Measurements from ENCODE around the gene MAPRE2. TPM values are rescaled to one million over a fixed set of nuclear protein-coding genes. Genes with fewer than 3 reads are reported as not detected.
"Not testable (repeated sequence)": the region's sequence is repeated elsewhere in the genome, so short reads cannot be mapped to it uniquely, and the experiment has no call there.

The MAPRE2 gene
- total RNA-seq, 1 experiment from 2014 or later: 12.0 TPM

GRCh38 chr18:35141567-35142274 is 100.5 kb downstream of the MAPRE2 start:
- no peak for DNase-seq (ENCODE audit: extremely low read depth, low read depth)

GRCh38 chr18:35142275-35142615 is 101.0 kb downstream of the MAPRE2 start:
- no peak for DNase-seq (ENCODE audit: extremely low read depth, low read depth)

- DNase-seq (ENCODE audit: extremely low read depth, low read depth): peak; percentile 32
Measured at GRCh38 chr18:35143622-35144596, 102.7 kb downstream of the MAPRE2 start.

GRCh38 chr18:35144698-35145097 is 103.5 kb downstream of the MAPRE2 start:
- DNase-seq (ENCODE audit: extremely low read depth, low read depth): no peak

- DNase-seq (ENCODE audit: extremely low read depth, low read depth): not testable (repeated sequence)
Measured at GRCh38 chr18:35150195-35150594, 109.0 kb downstream of the MAPRE2 start.

- DNase-seq (ENCODE audit: extremely low read depth, low read depth): no peak
Measured at GRCh38 chr18:35153609-35154272, 112.5 kb downstream of the MAPRE2 start.

GRCh38 chr18:35155398-35156117 is 114.3 kb downstream of the MAPRE2 start:
- no peak for DNase-seq (ENCODE audit: extremely low read depth, low read depth)

- no peak for DNase-seq (ENCODE audit: extremely low read depth, low read depth)
Measured at GRCh38 chr18:35157181-35157580, 116.0 kb downstream of the MAPRE2 start.

- DNase-seq (ENCODE audit: extremely low read depth, low read depth): no peak
Measured at GRCh38 chr18:35158728-35159450, 117.7 kb downstream of the MAPRE2 start.

- no peak for DNase-seq (ENCODE audit: extremely low read depth, low read depth)
Measured at GRCh38 chr18:35159782-35160181, 118.6 kb downstream of the MAPRE2 start.

GRCh38 chr18:35161485-35161884 is 120.3 kb downstream of the MAPRE2 start:
- no peak for DNase-seq (ENCODE audit: extremely low read depth, low read depth)

GRCh38 chr18:35161934-35162333 is 120.7 kb downstream of the MAPRE2 start:
- no peak for DNase-seq (ENCODE audit: extremely low read depth, low read depth)

GRCh38 chr18:35163014-35163539 is 121.9 kb downstream of the MAPRE2 start:
- no peak for DNase-seq (ENCODE audit: extremely low read depth, low read depth)

- DNase-seq (ENCODE audit: extremely low read depth, low read depth): no peak
Measured at GRCh38 chr18:35163721-35164120, 122.5 kb downstream of the MAPRE2 start.

GRCh38 chr18:35164133-35164532 is 122.9 kb downstream of the MAPRE2 start:
- DNase-seq (ENCODE audit: extremely low read depth, low read depth): no peak

- DNase-seq (ENCODE audit: extremely low read depth, low read depth): peak; percentile 6
Measured at GRCh38 chr18:35167332-35167731, 126.1 kb downstream of the MAPRE2 start.

GRCh38 chr18:35167857-35168256 is 126.6 kb downstream of the MAPRE2 start:
- DNase-seq (ENCODE audit: extremely low read depth, low read depth): no peak

- not testable (repeated sequence) for DNase-seq (ENCODE audit: extremely low read depth, low read depth)
Measured at GRCh38 chr18:35170323-35170722, 129.1 kb downstream of the MAPRE2 start.

GRCh38 chr18:35171315-35171987 is 130.2 kb downstream of the MAPRE2 start:
- DNase-seq (ENCODE audit: extremely low read depth, low read depth): no peak

Data from NCI-H460 (cell line).